ENCODE measurements around the gene PNLDC1.
"Not testable (repeated sequence)": the region's sequence is repeated elsewhere in the genome, so short reads cannot be mapped to it uniquely, and the experiment has no call there.

Gene PNLDC1

DNA sequence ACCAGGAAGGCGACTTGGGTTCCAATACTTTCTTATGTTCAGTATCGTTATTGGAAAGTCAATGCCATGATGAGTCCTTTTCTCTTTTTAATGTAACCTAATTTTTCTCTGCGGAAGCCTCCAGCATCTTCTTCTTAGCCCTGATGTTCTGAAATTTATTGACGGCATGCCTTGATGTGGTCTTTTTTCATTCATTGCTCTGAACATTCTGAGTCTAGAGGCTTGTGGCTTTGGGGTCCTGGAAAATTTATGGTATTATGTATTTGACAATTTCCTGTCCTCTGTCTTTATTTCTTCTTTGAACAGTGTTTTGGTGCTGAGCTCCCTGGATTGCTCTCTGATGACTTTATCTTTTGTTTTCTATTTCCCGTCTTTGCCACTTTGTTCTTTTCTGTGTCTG lies 62.0 kb downstream of the PNLDC1 start:
- H3K27ac ChIP-seq, result no peak overlapping the region
- TF ChIP-seq, protein P1, sequence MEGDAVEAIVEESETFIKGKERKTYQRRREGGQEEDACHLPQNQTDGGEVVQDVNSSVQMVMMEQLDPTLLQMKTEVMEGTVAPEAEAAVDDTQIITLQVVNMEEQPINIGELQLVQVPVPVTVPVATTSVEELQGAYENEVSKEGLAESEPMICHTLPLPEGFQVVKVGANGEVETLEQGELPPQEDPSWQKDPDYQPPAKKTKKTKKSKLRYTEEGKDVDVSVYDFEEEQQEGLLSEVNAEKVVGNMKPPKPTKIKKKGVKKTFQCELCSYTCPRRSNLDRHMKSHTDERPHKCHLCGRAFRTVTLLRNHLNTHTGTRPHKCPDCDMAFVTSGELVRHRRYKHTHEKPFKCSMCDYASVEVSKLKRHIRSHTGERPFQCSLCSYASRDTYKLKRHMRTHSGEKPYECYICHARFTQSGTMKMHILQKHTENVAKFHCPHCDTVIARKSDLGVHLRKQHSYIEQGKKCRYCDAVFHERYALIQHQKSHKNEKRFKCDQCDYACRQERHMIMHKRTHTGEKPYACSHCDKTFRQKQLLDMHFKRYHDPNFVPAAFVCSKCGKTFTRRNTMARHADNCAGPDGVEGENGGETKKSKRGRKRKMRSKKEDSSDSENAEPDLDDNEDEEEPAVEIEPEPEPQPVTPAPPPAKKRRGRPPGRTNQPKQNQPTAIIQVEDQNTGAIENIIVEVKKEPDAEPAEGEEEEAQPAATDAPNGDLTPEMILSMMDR (conservative IDR thresholded peaks at IDR 0.05), result no peak

DNA sequence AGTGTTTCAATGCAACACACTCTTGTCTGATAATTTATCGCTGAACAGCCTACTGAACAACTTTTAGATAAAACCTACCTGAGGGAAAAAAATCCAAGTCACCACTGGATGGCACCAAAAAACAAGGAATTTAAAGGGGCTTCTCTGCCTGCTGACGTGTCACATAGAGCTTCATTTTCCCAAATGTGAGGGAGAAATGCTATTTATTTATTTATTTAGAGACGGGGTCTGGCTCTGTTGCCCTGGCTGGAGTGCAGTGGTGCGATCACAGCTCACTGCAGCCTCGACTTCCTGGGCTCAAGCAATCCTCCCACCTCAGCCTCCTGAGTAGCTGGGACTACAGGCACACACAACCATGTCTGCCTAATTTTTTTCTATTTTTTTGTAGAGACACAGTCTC lies 63.3 kb downstream of the PNLDC1 start:
- H3K27ac ChIP-seq, result not testable (repeated sequence)
- TF ChIP-seq, protein P1 (conservative IDR thresholded peaks at IDR 0.05), result peak; percentile 66

DNA sequence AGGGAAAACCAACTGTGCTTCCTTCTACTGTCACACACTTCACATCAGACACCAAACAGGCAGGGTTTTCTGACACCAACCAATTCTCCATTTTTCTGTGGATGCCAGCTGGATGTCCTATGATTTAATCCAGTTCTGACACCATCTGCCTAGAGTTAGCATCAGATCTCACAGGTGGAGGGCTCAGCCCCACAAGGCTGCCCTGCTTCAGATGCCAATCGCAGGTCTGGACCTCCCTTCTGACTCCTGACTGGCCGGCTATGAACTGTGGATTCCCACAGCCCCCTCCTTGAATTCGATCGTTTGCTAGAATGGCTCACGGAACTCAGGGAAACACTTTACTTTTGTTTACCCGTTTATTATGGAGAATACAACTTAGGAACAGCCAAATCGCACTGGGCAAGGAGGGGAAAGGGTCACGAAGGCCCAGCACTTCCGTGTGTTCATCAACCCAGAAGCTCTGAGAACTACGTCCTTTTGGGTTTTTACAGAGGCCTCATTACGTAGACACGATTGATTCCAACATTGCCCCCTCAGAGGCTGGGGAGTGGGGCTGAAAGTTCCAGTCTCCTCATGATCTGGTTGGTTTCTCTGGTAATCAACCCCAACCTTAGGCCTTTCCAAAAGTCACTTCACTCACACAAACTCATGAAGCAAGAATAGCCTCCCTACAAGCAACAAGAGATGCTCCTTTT lies 65.3 kb downstream of the PNLDC1 start:
- H3K27ac ChIP-seq, result no peak overlapping the region
- TF ChIP-seq, protein P1 (conservative IDR thresholded peaks at IDR 0.05), result no peak

DNA sequence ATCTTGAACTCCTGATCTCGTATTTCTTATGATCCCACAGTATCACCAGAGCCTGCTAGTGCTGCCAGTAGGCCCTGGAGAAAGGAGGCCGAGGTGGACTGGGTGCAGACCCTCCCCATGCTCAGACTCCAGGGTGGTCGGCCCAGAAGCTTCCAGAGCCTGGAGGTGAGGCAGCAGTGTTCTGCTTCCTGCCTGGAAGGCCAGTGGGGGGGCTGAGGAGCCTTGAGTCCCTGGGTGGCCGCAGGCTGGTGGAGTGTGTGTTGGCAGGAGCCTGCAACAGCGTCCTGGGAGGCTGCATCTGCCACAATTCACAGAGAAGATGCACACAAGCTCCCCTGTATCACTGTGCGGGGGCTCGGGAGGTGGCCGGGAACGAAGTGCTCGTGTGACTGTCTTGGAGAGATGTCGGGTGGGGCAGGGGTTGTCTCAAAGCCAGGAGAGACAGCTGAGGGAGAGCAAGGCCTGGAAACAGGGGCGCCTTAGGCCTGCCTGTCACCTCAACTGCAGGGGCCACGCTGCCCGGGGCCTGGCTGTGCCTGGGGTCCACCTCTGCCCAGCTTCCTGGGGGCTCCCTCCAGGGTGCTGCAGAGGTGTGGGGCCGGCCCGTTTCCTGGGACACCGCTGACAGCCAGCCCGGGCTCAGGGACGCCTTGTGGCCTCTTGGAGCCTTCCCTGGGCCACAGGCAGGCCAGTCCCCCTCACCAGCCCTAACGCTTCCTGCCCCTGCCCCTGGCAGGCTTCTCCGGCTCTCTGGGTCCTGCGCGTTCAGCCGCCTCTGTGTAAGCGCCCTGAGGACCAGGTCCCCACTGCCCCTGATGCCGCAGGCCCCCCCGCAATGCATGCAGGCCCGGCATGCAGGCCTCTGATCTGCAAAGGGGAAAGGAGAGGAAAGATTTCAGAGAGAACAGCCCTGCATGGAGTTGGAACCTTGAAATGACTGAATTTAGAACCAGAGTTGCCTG lies 66.5 kb downstream of the PNLDC1 start:
- TF ChIP-seq, protein P1 (conservative IDR thresholded peaks at IDR 0.05), result no peak
- H3K27ac ChIP-seq, result no peak overlapping the region
